NCI-H146 treated with DMSO at 0.1 percent for 48 hours (cell line): Measurements from ENCODE around the gene PPP2R5E.

Experiments used
- DNase-seq: peaks from one replicate; lab custom pipeline; 2025; ENCODE audit not compliant: unreplicated experiment; lab: John Stamatoyannopoulos, UW

Gene PPP2R5E

DNA sequence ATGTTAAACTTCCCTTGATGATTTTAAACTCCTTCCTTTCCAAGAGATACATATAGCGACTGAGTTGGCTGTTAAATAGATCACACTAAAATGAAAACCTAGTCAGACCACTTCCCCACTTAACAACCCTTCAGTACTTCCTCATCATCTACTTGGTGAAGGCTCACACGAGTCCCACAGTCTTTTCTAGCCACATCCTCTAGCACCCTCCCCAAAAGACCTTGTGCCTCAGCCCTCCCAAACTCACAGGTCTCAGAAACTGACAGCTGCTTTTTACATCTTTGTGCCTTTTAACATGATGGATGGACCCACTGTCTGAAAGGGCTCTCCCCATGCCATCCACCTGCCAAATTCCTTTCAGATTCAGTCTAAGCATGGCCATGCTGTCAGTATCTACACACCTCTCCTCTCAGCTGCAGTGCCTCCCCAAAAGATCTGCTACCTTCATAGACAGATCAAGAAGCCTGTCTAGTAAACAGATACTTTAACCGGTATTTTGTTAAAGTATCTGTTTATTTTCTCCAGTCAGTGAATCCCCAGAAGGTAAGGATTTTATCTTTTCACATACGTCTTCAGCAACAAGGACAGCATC lies 159.3 kb downstream of the PPP2R5E start:
- DNase-seq: no peak

DNA sequence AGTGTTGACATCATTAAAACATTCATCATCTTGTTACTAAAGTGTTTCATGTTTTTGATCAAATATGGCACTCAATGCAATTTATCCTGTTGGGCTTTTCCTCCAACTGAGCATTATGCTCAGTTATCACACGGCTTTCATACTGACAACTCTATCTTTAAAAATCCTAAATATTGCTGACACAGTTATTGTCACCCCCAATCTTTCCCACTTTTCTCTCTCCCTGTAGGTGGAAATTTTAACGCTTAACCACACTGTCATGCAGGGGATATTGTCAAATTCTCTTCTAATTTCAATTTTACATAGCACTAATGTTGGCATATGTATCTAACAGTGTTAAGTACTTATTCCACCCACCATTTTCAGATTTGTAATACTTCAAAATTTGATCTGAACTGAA lies 164.7 kb downstream of the PPP2R5E start:
- no peak for DNase-seq

DNA sequence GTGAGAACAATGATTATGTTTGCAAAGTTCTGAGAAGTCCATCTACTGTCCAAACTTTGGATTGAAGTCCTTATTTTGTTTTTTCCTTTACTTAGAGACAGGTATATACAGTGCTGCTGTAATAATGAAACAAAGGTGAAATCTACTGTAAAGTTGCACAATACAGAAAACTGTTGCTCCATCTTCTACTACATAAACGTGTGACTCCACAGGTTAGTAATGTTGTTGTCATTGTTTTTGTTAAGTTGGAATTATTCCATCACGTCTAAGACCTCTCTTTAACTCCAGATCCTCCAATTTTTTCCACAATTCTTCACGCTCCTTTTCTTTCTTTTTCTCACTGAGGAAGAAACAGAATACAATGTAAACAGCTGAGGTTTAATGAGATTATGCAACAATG lies 167.4 kb downstream of the PPP2R5E start:
- DNase-seq: no peak

DNA sequence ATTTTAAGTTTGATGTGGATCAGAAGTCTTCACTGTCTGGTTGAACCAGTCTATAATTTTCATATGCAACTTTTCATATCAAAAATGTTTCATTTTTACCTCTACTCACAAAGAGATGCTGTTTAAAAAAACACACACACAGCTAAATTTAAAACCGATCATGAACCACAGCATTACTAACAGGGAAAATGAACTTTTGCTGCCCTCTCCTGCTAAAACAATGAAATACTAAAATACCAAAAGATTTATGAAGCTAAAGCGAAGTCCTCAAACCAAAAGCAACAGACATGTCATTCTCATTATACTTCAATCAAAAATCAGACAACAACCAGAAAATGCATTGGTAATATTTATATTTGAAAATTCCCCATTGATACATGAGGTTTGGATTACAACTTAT lies 171.6 kb downstream of the PPP2R5E start:
- DNase-seq: peak; percentile 1

DNA sequence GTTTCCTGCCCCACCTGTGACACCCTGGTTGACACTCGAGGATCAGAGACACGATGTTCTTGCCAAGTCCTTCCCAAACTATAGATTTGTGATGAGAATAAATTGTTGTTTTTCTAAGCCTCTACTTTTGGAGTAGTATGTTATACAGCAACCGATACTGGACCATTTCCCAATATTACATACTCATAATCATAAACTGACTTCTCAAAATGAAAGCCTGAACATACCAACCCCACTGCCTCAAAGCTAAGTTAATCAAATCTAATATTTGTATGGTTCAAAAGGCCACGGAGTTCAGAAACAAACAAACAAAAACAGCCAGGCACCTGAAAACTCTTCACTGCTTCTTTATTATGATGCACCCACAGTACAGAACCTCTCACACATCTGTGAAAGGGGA lies 172.1 kb downstream of the PPP2R5E start:
- no peak for DNase-seq

DNA sequence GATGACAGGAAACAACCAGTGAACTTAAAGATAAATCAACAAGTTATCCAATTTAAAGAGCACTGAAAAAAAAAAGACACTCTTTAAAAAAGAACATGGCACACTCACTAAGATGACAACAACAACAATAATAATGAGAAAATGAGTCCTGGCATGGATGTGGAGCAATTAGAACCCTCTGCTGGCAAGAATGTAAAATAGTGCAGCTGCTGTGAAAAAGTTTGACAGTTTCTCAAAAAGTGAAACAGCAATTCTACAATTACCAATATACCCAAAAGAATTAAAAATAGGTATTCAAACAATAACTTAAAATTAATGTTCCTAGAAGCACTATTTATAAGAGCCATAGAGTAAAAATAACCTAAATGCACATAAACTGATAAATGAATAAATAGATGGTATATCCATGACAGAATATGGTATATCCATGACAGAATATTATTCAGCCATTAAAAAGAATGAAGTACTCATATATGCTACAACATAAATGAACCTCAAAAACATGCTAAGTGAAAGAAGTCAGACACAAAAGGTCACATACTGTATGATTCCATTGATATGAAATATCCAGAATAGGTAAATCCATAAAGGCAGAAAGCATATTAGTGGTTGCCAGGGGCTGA lies 175.3 kb downstream of the PPP2R5E start:
- DNase-seq: no peak

DNA sequence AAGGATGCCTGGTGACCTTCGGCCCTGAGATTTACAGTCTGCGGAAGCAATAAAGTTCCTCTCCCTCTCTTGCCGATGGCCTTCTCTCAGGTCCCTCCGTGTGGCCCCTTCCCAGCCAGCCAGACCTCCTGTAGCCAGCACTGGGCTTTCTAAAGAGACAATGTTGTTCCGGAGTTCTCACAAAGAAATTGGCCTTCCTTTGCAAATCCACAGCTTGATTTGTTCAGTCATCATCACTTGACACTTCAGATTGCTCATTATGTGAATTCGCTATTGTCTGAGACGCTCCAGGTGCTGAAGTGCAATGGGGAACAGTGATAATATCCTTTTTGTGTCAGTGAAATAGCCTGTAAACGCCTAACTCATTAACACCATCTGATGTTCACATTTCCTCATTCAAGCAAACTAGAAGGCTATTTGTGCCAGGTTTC lies 180.8 kb downstream of the PPP2R5E start:
- peak; percentile 95 for DNase-seq

DNA sequence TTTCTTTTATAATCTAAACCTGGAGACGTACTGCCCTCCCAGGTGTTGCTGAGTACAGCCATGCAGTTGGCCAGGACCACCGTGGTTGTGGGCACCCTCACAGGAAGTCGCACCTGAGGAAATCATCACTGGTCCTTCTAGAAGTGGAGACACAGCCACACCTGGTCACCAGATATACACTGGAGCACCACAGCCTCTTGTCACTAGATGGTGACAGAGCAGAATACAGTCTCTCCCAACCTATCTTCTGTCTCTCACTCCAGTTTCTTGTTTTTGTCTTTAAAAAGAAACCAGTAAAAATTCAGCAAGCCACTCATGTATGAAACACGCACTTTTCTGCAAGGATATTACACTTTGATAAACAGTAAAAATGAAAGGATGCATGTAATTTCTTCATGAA lies 181.4 kb downstream of the PPP2R5E start:
- peak; percentile 43 for DNase-seq

DNA sequence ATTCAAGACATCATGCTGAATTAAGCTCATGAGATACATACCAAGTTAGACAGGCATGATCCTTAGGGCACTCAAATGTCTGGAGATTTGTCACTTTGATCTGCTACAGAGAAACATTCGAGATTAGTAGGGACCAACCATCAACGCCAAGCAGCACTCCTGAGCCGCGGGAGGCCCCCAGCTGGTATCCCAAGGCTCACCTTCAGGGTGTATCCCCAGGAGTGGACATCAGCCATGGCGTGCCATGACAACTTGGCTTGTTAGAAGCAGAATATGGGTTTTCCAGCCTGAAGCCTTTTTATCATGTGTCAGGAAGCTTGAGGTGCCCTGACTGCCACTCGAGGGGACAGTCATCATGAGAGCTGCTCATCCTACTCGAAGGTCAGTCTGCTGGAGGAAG lies 185.3 kb downstream of the PPP2R5E start:
- no peak for DNase-seq

DNA sequence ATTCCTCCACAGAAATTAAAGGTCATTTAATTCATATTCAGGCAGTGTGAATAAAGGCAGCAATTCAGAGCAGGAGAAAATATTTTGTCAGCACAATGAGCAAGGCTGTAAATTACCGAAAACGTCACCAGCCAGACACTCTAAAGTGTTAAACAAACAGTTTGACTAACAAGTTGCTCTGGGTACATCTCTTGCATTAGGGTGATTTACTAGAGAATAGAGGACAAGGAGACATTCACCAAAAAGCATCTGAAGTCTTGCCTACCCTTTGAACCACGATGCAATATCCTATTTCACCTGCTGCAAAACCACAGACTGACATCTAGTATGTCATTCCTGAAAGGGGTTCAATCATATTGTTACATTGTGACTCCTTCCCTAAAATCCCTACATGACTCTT lies 197.4 kb downstream of the PPP2R5E start:
- DNase-seq: no peak

DNA sequence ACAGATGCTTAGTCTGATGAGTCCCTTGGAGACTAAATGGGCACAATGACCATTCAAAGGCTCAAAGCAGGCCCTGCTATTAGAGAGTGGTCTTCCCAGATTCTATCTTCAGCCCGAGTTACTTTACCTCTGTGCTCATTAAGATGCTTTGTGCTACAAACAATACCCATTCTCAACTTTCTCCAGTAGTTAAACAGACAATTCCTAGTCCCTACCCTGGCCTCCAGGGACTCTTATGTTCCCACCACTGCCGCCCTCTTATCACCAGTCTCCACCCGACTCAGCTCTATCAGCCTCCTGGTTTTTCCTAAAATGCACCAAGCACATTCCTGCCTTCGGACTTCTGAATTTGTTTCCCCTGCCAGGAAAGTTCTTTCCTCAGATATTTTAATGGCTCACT lies 198.8 kb downstream of the PPP2R5E start:
- no peak for DNase-seq

DNA sequence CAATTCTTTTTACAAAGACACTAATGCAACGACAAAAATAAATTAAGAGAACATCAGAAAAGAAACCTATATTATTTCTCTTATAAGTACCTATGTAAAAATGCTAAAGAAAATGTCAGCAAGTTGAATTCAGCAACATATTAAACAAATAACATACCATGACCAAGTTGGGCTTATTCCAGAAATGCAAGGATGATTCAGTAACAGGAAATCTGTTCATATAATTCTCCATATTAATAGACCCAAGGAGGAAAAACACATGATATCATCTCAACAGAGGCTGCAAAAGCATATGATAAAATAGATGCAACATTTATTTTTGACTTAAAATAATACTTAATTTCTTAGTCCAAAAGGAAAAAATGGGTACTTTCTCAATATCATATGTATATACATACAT lies 199.3 kb downstream of the PPP2R5E start:
- no peak for DNase-seq

DNA sequence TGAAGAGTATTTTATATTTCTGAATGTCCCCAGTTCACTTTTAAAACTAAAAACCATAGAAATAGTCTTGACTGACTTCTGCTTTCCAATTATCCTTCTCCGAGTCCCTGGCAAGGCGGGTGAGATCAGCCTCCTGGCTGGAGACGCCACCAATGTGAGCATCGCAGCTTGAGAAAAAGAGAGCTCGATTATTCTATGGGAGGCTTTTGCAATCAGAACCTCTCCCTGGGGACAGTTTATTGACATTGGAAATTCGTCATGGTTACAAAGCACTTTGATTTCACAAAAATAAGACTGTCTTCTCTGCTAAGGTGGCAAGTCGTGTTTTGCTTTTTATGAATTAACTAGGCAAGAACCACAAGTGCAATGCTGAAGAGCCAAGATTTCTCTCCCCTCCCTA lies 200.8 kb downstream of the PPP2R5E start:
- DNase-seq: peak; percentile 13

DNA sequence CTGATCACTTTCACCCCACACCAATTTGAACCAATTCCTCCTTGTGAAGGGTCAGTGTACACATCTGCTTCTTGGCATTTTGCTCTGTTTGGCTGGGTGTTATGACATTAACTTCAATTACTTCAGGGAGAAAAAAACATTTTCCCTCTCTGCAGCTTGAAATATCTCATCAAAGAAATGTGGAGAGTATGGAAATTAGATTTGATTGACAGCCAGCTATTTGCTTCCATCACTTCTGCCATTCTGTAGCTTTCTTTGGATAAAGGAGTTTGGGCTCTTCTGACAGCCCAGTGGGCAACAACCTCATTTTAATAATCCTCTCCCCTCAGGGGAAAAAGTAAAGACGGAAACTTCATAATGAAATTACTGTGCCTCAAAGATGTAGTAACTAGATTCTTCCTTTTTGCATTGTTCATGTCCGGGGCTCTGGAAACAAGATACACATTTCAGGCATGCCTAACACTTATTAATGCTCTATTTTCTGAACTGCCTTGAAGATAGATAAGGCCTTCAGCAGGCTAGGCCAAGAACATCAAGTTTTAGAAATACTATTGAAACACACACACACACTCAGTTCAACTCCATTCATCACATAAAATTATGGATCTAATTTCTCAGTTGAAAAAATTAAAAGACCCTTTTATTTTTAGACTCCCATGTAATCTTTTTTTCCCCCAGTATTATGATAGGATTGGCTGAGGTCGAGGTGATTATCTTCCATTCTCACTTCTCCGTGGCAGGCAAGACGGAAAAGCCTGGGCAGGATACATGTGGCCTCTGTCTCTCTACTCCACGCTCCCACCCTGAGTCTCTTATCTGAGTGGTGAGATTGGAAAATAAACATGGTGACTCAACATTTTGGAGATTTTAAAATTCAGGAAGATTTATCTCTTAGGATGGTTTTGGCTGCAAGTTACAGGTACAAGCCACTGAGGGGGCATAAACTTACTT lies 214.1 kb downstream of the PPP2R5E start:
- DNase-seq: no peak

DNA sequence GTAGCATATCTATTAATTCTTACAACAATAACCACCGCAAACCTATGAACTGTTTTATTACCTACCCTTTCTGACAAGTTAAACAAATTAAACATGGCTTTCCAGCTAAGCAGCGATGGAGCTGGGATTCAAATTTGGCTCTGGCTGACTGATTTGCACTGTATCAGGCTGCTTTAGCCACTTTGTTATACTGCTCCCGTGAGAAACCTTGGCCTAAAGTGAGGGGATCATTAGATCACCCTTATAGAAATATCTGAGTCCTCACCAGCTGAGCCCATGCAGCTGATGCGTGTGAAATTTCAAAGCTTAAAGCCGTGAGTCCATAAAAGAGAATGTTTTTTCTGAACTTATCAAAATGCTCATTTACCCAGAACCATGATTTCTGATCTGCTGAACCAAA lies 216.3 kb downstream of the PPP2R5E start:
- no peak for DNase-seq

DNA sequence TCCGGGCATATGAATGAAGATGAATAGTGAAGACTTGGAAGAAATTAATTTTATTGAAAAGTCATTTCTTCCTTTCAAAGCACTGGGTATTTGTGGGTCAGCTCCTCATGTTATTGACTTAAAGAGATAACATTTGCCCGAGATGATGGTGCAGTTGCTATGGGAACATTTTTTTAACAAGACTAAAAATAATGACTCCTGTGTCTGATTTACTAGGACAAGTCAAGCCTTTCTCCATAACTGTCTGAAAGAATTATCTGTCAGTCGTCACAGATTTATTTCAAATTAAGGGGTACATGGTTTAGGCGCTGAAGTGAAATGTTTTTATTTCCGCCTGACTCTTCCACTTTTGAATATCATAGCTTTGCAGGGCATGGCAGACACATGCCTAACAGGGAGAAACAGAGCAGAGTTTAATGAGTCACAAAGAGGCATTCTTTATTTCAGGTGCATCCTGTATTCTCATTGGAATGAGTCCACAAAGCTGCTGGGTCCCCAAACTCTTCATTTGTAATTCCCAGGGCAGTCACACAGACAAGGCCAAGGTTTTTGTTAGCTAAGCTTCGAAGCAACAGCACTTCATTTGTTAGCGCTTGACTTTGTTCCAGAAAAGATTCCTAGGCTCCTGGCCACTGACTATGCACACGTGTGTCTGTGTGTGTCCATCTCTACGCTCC lies 220.1 kb downstream of the PPP2R5E start:
- no peak for DNase-seq

DNA sequence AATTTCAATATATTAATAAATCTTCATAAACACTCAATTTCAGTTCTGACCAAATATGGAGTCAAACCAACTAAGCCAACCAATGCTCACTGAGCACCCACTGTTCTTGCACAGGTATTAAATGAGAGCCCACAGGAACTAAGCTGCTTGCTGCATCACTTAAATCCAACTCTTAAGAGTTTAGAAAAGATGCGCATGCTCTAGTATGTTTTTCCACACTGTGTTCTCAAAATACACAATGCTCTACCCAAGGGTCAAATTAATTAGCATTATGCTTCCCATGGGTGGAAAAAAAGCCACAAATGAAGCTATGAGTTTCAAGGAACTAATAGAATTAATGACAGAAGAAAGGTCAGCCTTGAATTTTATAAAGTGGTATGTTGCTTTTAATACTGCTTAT lies 220.7 kb downstream of the PPP2R5E start:
- no peak for DNase-seq
